ENCODE results near the gene GATA2. TPM values are rescaled to one million over a fixed set of nuclear protein-coding genes. Genes with fewer than 3 reads are reported as not detected.

Gene GATA2
- total RNA-seq, 4 donors from 2014 or later = 7.1 to 19.5 (median 9.7) TPM

DNA sequence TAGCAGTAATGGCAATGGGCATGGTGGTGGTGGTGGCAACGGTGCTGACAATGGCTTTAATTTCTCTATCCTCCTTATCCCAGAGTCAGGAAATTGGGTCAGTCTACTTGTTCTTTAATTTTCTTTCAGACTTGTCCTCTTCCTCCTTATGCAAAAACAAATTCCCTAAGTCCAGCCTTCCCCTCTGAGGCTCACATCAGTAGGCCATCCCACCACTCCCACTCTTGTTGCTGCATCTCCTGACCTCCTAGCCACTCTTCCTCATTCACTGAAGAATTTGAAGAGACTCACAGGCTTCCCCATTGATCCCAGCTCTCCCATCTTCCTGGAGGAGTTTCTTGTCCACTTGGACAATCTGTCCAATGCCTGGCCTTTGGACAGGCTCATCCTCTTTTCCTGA lies 46.2 kb downstream of the GATA2 start:
- Histone ChIP-seq H3K9me3 (no peaks in the 10 kb centered on the region), H3K4me1 (no peaks in the 10 kb centered on the region), H3K27me3 (no peaks in the 10 kb centered on the region), H3K27ac (no peak overlapping the region), H3K4me3 (replicated peaks in 1 of 3) (no peak overlapping the region), H3K36me3 (no peaks in the 10 kb centered on the region)
- TF ChIP-seq, protein P1, sequence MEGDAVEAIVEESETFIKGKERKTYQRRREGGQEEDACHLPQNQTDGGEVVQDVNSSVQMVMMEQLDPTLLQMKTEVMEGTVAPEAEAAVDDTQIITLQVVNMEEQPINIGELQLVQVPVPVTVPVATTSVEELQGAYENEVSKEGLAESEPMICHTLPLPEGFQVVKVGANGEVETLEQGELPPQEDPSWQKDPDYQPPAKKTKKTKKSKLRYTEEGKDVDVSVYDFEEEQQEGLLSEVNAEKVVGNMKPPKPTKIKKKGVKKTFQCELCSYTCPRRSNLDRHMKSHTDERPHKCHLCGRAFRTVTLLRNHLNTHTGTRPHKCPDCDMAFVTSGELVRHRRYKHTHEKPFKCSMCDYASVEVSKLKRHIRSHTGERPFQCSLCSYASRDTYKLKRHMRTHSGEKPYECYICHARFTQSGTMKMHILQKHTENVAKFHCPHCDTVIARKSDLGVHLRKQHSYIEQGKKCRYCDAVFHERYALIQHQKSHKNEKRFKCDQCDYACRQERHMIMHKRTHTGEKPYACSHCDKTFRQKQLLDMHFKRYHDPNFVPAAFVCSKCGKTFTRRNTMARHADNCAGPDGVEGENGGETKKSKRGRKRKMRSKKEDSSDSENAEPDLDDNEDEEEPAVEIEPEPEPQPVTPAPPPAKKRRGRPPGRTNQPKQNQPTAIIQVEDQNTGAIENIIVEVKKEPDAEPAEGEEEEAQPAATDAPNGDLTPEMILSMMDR (IDR thresholded peaks at IDR 0.05) = no peak
- no peak for DNase-seq
- 87 to 93% methylated on average over 1 of the region's 1 CpG for WGBS, 2 donors
- intact Hi-C loops (cut with DNase I) = no loop called here

DNA sequence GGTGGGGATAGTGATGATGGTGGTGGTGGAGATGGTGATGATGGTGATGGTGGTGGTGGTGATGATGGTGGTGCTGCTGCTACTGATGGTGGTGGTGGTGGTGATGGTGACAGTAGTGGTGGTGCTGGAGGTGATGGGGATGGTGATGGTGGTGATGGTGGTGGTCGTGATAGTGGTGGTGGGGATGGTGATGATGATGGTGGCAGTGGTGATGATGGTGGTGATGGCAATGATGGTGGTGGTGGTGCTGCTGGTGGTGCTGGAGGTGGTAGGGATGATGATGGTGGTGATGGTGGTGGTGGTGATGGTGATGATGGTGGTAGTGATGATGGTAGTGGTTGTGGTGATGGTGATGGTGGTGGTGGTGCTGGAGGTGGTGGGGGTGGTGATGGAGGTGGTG lies 47.6 kb downstream of the GATA2 start:
- WGBS, 2 donors = 85 to 95% methylated on average over 1 of the region's 1 CpG
- no peak for TF ChIP-seq POLR2A (IDR thresholded peaks at IDR 0.05)
- TF ChIP-seq, protein P1 (IDR thresholded peaks at IDR 0.05) = no peak

DNA sequence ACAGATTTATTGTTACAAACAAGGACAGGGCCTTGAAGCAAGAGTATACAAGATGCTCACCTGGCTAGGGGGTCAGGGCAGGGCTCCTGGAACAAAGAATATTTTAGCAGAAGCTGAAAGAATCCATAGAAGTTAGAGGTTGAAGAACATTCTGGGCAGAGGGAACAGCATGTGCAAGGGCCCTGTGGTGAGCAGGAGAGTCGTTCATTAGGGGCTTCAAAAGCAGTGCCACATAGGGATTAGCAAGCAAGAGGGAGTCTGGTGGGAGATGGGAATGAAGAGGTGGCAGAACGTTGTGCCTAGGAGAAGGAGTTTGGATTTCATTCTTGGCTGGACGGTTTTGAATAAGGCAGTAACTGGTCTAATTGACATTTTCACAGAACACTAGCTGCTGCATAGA lies 49.2 kb downstream of the GATA2 start:
- Histone ChIP-seq H3K27me3 (no peaks in the 10 kb centered on the region), H3K4me1 (no peaks in the 10 kb centered on the region), H3K9me3 (no peaks in the 10 kb centered on the region), H3K4me3 (replicated peaks in 1 of 3) (no peak overlapping the region), H3K36me3 (no peaks in the 10 kb centered on the region), H3K27ac (no peak overlapping the region)
- no peak for DNase-seq
- WGBS, 2 donors = 78 to 80% methylated on average over 3 of the region's 3 CpGs
- TF ChIP-seq, protein P1 (IDR thresholded peaks at IDR 0.05) = no peak
- no peak for TF ChIP-seq POLR2A (IDR thresholded peaks at IDR 0.05)
- intact Hi-C loops (cut with DNase I) = no loop called here

More for the DNA sequence above, 47.6 kb downstream of the GATA2 start:
- Histone ChIP-seq H3K27ac (no peak overlapping the region), H3K9me3 (no peaks in the 10 kb centered on the region), H3K36me3 (no peaks in the 10 kb centered on the region), H3K27me3 (no peaks in the 10 kb centered on the region), H3K4me3 (replicated peaks in 1 of 3) (no peak overlapping the region), H3K4me1 (no peaks in the 10 kb centered on the region)
- DNase-seq = no peak
- intact Hi-C loops (cut with DNase I) = no loop called here

DNA sequence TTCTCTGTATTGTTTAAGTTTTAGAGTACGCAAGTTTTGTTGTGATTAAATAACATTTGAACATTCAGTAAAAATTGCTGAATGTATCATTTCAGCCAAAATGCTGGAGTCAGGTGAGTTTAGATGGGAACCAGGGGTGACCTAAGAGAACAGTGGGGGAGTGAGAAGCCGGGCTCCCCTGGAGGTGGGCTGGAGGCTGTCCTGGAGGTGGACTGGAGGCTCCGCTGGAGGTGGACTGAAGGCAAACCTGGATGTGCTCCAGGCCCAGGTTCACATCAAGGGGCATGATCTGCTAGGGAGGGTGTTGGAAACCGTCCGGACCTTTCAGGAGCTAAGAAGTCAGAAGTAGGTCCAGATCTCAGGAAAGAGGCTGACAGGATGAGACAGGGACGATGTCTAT lies 50.1 kb downstream of the GATA2 start:
- Histone ChIP-seq H3K4me3 (replicated peaks in 1 of 3) (no peak overlapping the region), H3K9me3 (no peaks in the 10 kb centered on the region), H3K27me3 (no peaks in the 10 kb centered on the region), H3K27ac (no peak overlapping the region), H3K36me3 (no peaks in the 10 kb centered on the region), H3K4me1 (no peaks in the 10 kb centered on the region)
- no peak for DNase-seq
- intact Hi-C loops (cut with DNase I) = no loop called here
- WGBS, 2 donors = 59 to 73% methylated on average over 6 of the region's 6 CpGs
- no peak for TF ChIP-seq POLR2A (IDR thresholded peaks at IDR 0.05)
- TF ChIP-seq, protein P1 (IDR thresholded peaks at IDR 0.05) = no peak

DNA sequence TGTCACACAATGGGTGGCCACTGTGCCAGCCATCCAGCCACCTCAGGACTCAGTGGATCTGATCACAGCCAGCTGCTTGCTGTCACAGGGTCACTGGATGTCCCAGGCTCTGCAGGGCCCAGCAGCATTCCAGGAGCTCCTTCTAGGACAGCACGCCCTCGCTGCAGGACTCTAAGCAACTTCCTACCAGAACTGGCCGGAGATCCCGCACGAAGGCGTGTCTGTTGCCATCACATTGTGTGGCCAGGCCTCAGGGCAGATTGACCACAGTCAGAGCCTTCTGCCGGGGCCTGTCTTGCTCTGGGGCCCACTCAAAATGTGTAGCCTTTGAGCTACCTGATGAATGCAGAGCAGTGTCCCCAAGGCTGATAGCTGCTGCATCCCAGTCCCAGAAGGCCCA lies 50.9 kb downstream of the GATA2 start:
- Histone ChIP-seq H3K36me3 (no peaks in the 10 kb centered on the region), H3K27ac (no peak overlapping the region), H3K4me1 (no peaks in the 10 kb centered on the region), H3K27me3 (no peaks in the 10 kb centered on the region), H3K4me3 (replicated peaks in 1 of 3) (no peak overlapping the region), H3K9me3 (no peaks in the 10 kb centered on the region)
- no peak for DNase-seq
- intact Hi-C loops (cut with DNase I) = no loop called here
- WGBS, 2 donors = 75 to 96% methylated on average over 5 to 6 of the region's 7 CpGs
- TF ChIP-seq, protein P1 (IDR thresholded peaks at IDR 0.05) = no peak
- TF ChIP-seq POLR2A (IDR thresholded peaks at IDR 0.05) = no peak

All from thyroid gland (tissue), 4 donors.